Stimulated activated CD4-positive, alpha-beta T cell treated with anti-CD3 and anti-CD28 coated beads, Interleukin-12 subunit alpha, Interleukin-12 subunit beta, amount 100 ng/mL, for 48 hours (primary cell): ENCODE data around the gene STRC.
"Not testable (repeated sequence)": the region's sequence is repeated elsewhere in the genome, so short reads cannot be mapped to it uniquely, and the experiment has no call there.

Source experiments
- DNase-seq, 3 donors: peaks; one replicate each; pipeline ENCODE4 v3.0.0-alpha.2; 2020; ENCODE audit warnings: low read depth in 2 of 3, low spot score in 1 of 3

The STRC gene

GRCh38 chr15:43566615-43567014, 52.0 kb downstream of the STRC start:
- DNase-seq = not testable (repeated sequence)

- not testable (repeated sequence) for DNase-seq
Observed at GRCh38 chr15:43563793-43564192, 54.8 kb downstream of the STRC start.

- not testable (repeated sequence) for DNase-seq
Observed at GRCh38 chr15:43562753-43563152, 55.8 kb downstream of the STRC start.

- no peak for DNase-seq
Observed at GRCh38 chr15:43552986-43553385, 65.6 kb downstream of the STRC start.

GRCh38 chr15:43552256-43552655, 66.3 kb downstream of the STRC start:
- DNase-seq = no peak

GRCh38 chr15:43550527-43551363, 67.9 kb downstream of the STRC start:
- no peak for DNase-seq
